GM23338 (cell line): ENCODE results near the gene CUX1. TPM values are rescaled to one million over a fixed set of nuclear protein-coding genes. Genes with fewer than 3 reads are reported as not detected.

Source experiments
- ATAC-seq: fragments of 200-7000 bp; cut with Tn5 transposase; 3 replicates; pipeline ENCODE4 v1.9.1; 2020
- DNase-seq: peaks from one replicate; pipeline ENCODE4 v3.0.0-alpha.2; 2015; ENCODE audit warnings: low spot score
- H2AFZ ChIP-seq: fragments of 200-600 bp; sonication (generic); 2 replicates; pipeline ENCODE4 v1.8.0; 2016; ENCODE audit warnings: antibody characterized with exemption, mild to moderate bottlenecking, moderate library complexity
- H3F3A ChIP-seq: fragments of 200-600 bp; sonication (generic); replicated peaks from 2 replicates; pipeline ENCODE4 v1.8.0; 2017; ENCODE audit warnings: antibody characterized with exemption, mixed run types, low read depth
- H3K27ac ChIP-seq: fragments of 200-600 bp; sonication (generic); 2 replicates; pipeline ENCODE4 v1.6.1; 2016; ENCODE audit warnings: low read depth
- H3K27me3 ChIP-seq: fragments of 200-600 bp; sonication (generic); 2 replicates; pipeline ENCODE4 v1.8.0; 2016; ENCODE audit warnings: mild to moderate bottlenecking, mixed run types, moderate library complexity; ENCODE audit not compliant: insufficient read depth
- H3K36me3 ChIP-seq: fragments of 200-600 bp; sonication (generic); 2 replicates; pipeline ENCODE4 v1.8.0; 2016; ENCODE audit warnings: mild to moderate bottlenecking; ENCODE audit not compliant: insufficient read depth
- H3K4me1 ChIP-seq: fragments of 200-600 bp; sonication (generic); 2 replicates; pipeline ENCODE4 v1.8.0; 2016; ENCODE audit warnings: mild to moderate bottlenecking, moderate library complexity; ENCODE audit not compliant: insufficient read depth
- H3K4me2 ChIP-seq: fragments of 200-600 bp; sonication (generic); 2 replicates; pipeline ENCODE4 v1.7.1; 2017; ENCODE audit warnings: mixed run types
- H3K4me3 ChIP-seq: fragments of 200-600 bp; sonication (generic); 2 replicates; pipeline ENCODE4 v1.6.1; 2016; ENCODE audit warnings: mixed run types
- H3K79me2 ChIP-seq: fragments of 200-600 bp; sonication (generic); replicated peaks from 2 replicates; pipeline ENCODE4 v1.8.0; 2017; ENCODE audit warnings: mild to moderate bottlenecking; ENCODE audit not compliant: insufficient read depth
- H3K9me2 ChIP-seq: fragments of 200-600 bp; sonication (generic); 2 replicates; pipeline ENCODE4 v1.8.0; 2017; ENCODE audit not compliant: insufficient read depth
- H4K20me1 ChIP-seq: fragments of 200-600 bp; sonication (generic); replicated peaks from 2 replicates; pipeline ENCODE4 v1.8.0; 2017; ENCODE audit warnings: mild to moderate bottlenecking; ENCODE audit not compliant: insufficient read depth
- H3K27ac Mint-ChIP-seq: 2 replicates; pipeline ENCODE4 v1.8.0; 2020; ENCODE audit warnings: inconsistent platforms, mild to moderate bottlenecking, moderate library complexity, mixed read lengths
- H3K27me3 Mint-ChIP-seq: 3 replicates; pipeline ENCODE4 v1.8.0; 2022; ENCODE audit warnings: low read depth, mild to moderate bottlenecking, moderate library complexity, mixed read lengths, inconsistent platforms; ENCODE audit not compliant: insufficient read depth, poor library complexity
- H3K36me3 Mint-ChIP-seq: 3 replicates; pipeline ENCODE4 v1.8.0; 2021; ENCODE audit warnings: low read depth, mild to moderate bottlenecking, inconsistent platforms, moderate library complexity, mixed read lengths
- H3K4me1 Mint-ChIP-seq: 3 replicates; pipeline ENCODE4 v1.8.0; 2020; ENCODE audit warnings: mild to moderate bottlenecking, inconsistent platforms, mixed read lengths
- H3K4me3 Mint-ChIP-seq: 3 replicates; pipeline ENCODE4 v1.8.0; 2021; ENCODE audit warnings: moderate library complexity, mild to moderate bottlenecking, inconsistent platforms, mixed read lengths
- H3K9me3 Mint-ChIP-seq: 3 replicates; pipeline ENCODE4 v1.8.0; 2020; ENCODE audit warnings: moderate library complexity, mild to moderate bottlenecking, inconsistent platforms, mixed read lengths
- CREB1 ChIP-seq: fragments of 250-450 bp; sonication (Bioruptor Pico); IDR thresholded peaks from 2 replicates; pipeline ENCODE4 v1.5.0; 2020; ENCODE audit warnings: low read depth, mild to moderate bottlenecking, moderate library complexity
- CTCF ChIP-seq, 2 experiments: fragments of 200-600 bp in 1 of 2; sonication (generic) in 1 of 2; conservative IDR thresholded peaks; 2 replicates each; pipeline versions ENCODE4 v1.5.1 to v1.6.1; 2016 to 2017; ENCODE audit warnings: antibody characterized with exemption in 2 of 2, low read depth in 2 of 2, mild to moderate bottlenecking in 2 of 2, moderate library complexity in 1 of 2
- ETS1 ChIP-seq: IDR thresholded peaks from 2 replicates; pipeline ENCODE4 v1.6.1; 2016; ENCODE audit warnings: antibody characterized with exemption
- EZH2 ChIP-seq: fragments of 200-600 bp; sonication (generic); IDR thresholded peaks from one replicate; pipeline ENCODE4 v1.8.0; 2017; ENCODE audit warnings: antibody characterized with exemption, mild to moderate bottlenecking, low read depth; ENCODE audit not compliant: unreplicated experiment
- EZH2phosphoT487 ChIP-seq: fragments of 200-600 bp; sonication (generic); IDR thresholded peaks from one replicate; pipeline ENCODE4 v1.8.1; 2018; ENCODE audit warnings: antibody characterized with exemption; ENCODE audit not compliant: unreplicated experiment
- JUNB ChIP-seq: IDR thresholded peaks from one replicate; pipeline ENCODE4 v1.6.1; 2016; ENCODE audit warnings: antibody characterized with exemption; ENCODE audit not compliant: unreplicated experiment
- NANOG ChIP-seq: IDR thresholded peaks from 2 replicates; pipeline ENCODE4 v1.6.1; 2016; ENCODE audit warnings: antibody characterized with exemption, borderline replicate concordance
- POLR2AphosphoS5 ChIP-seq: IDR thresholded peaks from 2 replicates; pipeline ENCODE4 v1.6.1; 2016; ENCODE audit warnings: antibody characterized with exemption, low read depth
- REST ChIP-seq: IDR thresholded peaks from one replicate; pipeline ENCODE4 v1.6.1; 2018; ENCODE audit warnings: antibody characterized with exemption; ENCODE audit not compliant: unreplicated experiment
- STAT1 ChIP-seq: IDR thresholded peaks from one replicate; pipeline ENCODE4 v1.6.1; 2016; ENCODE audit warnings: antibody characterized with exemption; ENCODE audit not compliant: unreplicated experiment
- ZNF114 ChIP-seq: fragments of 250-450 bp; sonication (Bioruptor Pico); IDR thresholded peaks from 2 replicates; pipeline ENCODE4 v1.5.0; 2020; ENCODE audit warnings: mild to moderate bottlenecking, moderate library complexity
- ZNF331 ChIP-seq: fragments of 250-450 bp; sonication (Bioruptor Pico); IDR thresholded peaks from 2 replicates; pipeline ENCODE4 v1.5.0; 2020; ENCODE audit warnings: low read depth, mild to moderate bottlenecking, moderate library complexity
- ZNF462 ChIP-seq: fragments of 250-450 bp; sonication (Bioruptor Pico); IDR thresholded peaks from 2 replicates; pipeline ENCODE4 v1.5.0; 2020; ENCODE audit warnings: mild to moderate bottlenecking, moderate library complexity
- polyA plus RNA-seq: library from polyadenylated mRNA; unstranded; fragments of >200 nt; fragmentation: Nextera tagmentation; extraction: Ambion mirVana; gene quantifications from 2 replicates; pipeline ENCODE4 v1.2.1, GENCODE V29; 2016
- total RNA-seq: library from RNA; depleted of rRNA; stranded (reverse); fragments of >200 nt; shearing (Covaris generic); gene quantifications from 2 replicates; pipeline ENCODE4 v1.2.3, GENCODE V29; 2014

The CUX1 gene
- total and polyA plus RNA-seq, 2 experiments from 2014 or later: 49.9 to 64.0 TPM

- H4K20me1 ChIP-seq: peaks cover 66% of the 10 kb centered on the region
- no peak for DNase-seq
Observed at GRCh38 chr7:101833799-101834198, 16.4 kb downstream of the CUX1 start.

More at GRCh38 chr7:101833799-101834198, 16.4 kb downstream of the CUX1 start:
- H3K4me1 Mint-ChIP-seq: peaks cover 24% of the 10 kb centered on the region
- no peak overlapping the region for H3K4me3 Mint-ChIP-seq
- peaks cover 6% of the 10 kb centered on the region for H3K27me3 Mint-ChIP-seq
- TF ChIP-seq CTCF (conservative IDR thresholded peaks at IDR 0.05; ENCODE audit: low read depth in 2 of 2): no peak
- no peak for TF ChIP-seq ZNF462 (CRISPR knock-in tag)
- no peak for TF ChIP-seq NANOG
- no peak for TF ChIP-seq ETS1
- no peak for TF ChIP-seq REST
- TF ChIP-seq JUNB: no peak
- TF ChIP-seq EZH2phosphoT487: no peak
- no peak for TF ChIP-seq EZH2
- no peak for TF ChIP-seq CREB1 (CRISPR knock-in tag)
- no peak for TF ChIP-seq ZNF331 (CRISPR knock-in tag)
- TF ChIP-seq POLR2AphosphoS5: no peak
- no peak for TF ChIP-seq ZNF114
- no peak for TF ChIP-seq STAT1
- Histone ChIP-seq H3K4me1 (peaks cover 6% of the 10 kb centered on the region; the same call in 1 of the 2 replicates), H3F3A (0 out of 2 replicates have a peak, but pooled peaks cover 5% of the 10 kb centered on the region), H3K9me2 (no peaks in the 10 kb centered on the region), H3K36me3 (no peaks in the 10 kb centered on the region), H3K79me2 (peaks cover 100% of the 10 kb centered on the region), H3K4me3 (no peak overlapping the region), H3K27me3 (no peaks in the 10 kb centered on the region), H3K27ac (no peak overlapping the region), H3K4me2 (no peak overlapping the region), H2AFZ (no peak overlapping the region)
- no peak for ATAC-seq
- peaks cover 4% of the 10 kb centered on the region; the same call in 1 of the 3 replicates for H3K9me3 Mint-ChIP-seq
- no peak overlapping the region for H3K27ac Mint-ChIP-seq
- H3K36me3 Mint-ChIP-seq: peaks cover 11% of the 10 kb centered on the region
